ENCODE results near the gene NAGPA. TPM values are rescaled to one million over a fixed set of nuclear protein-coding genes. Genes with fewer than 3 reads are reported as not detected.

NAGPA gene
- total RNA-seq, 2 donors from 2014 or later: 12.7 to 14.0 TPM

DNA sequence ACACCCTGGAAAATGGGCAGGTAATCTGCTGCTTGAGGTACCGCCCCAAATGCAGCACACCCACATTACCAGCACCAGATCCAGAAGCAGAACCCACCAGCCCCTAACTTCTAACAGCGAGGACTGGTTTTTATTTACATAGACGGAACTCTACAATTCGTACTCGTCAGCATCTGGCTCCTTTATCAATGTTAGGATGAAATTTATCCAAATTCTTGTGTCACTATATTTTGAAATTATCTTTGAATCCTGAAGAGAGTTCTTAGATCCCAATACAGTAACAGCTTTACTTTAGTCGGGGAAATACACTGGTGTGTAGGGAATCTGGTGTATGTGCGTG lies 37.6 kb upstream of the NAGPA start:
- Mint-ChIP-seq H3K27ac (no peak overlapping the region), H3K4me3 (peak overlapping the region; percentile 86), H3K9me3 (no peaks in the 10 kb centered on the region), H3K36me3 (ENCODE audit: low read depth) (peaks cover 26% of the 10 kb centered on the region), H3K27me3 (ENCODE audit: insufficient read depth) (peaks cover 2% of the 10 kb centered on the region), H3K4me1 (no peaks in the 10 kb centered on the region)
- Histone ChIP-seq H3K4me3 (ENCODE audit: low read length) (peak overlapping the region; percentile 86), H3K27me3 (ENCODE audit: control insufficient read depth, insufficient read depth, low read length, poor library complexity, severe bottlenecking) (no peaks in the 10 kb centered on the region), H3K9me3 (ENCODE audit: control insufficient read depth, low read length) (no peaks in the 10 kb centered on the region), H3K36me3 (ENCODE audit: control insufficient read depth, insufficient read depth, low read length) (peaks cover 16% of the 10 kb centered on the region), H3K9ac (ENCODE audit: extremely low read depth, low read length, poor library complexity, severe bottlenecking) (no peak overlapping the region), H3K27ac (ENCODE audit: low read depth, low read length) (no peak overlapping the region), H3K4me1 (ENCODE audit: control insufficient read depth, insufficient read depth, low read length) (no peaks in the 10 kb centered on the region)
- DNase-seq: no peak
- 79 to 93% methylated on average over 4 to 7 of the region's 7 CpGs for WGBS, 2 experiments (ENCODE audit: insufficient coverage in 1 of 2, insufficient read length in 1 of 2)
- TF ChIP-seq, protein P1, sequence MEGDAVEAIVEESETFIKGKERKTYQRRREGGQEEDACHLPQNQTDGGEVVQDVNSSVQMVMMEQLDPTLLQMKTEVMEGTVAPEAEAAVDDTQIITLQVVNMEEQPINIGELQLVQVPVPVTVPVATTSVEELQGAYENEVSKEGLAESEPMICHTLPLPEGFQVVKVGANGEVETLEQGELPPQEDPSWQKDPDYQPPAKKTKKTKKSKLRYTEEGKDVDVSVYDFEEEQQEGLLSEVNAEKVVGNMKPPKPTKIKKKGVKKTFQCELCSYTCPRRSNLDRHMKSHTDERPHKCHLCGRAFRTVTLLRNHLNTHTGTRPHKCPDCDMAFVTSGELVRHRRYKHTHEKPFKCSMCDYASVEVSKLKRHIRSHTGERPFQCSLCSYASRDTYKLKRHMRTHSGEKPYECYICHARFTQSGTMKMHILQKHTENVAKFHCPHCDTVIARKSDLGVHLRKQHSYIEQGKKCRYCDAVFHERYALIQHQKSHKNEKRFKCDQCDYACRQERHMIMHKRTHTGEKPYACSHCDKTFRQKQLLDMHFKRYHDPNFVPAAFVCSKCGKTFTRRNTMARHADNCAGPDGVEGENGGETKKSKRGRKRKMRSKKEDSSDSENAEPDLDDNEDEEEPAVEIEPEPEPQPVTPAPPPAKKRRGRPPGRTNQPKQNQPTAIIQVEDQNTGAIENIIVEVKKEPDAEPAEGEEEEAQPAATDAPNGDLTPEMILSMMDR (conservative IDR thresholded peaks at IDR 0.05): no peak

DNA sequence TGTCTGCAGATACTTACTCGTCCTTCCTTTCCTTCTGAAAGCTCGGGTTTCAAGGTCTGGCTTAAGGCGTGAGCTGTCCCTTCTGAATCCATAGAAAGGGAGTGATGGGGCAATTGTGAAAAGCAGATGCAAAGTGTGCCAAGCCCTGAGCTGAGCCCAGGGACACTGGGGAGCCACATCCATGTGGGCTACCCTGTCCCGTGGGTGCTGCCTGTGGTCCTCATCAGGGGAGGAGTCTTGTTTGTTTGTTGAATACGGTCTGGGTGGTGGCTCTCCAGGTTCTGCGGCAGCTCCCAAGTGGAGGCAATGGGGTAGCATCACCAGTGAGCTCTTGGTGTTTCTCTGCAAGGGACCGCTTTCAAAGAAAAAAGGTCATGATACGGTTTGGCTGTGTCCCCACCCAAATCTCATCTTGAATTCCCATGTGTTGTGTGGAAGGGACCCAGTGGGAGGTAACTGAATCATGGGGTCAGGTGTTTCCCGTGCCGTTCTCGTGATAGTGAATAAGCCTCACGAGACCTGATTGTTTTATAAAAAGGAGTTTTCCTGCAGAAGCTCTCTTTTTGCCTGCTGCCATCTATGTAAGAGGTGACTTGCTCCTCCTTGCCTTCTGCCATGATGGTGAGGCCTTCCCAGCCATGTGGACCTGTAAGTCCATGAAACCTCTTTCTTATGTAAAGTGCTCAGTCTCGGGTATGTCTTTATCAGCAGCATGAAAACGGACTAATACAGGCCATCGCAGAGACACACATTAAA lies 36.9 kb upstream of the NAGPA start:
- Mint-ChIP-seq H3K36me3 (ENCODE audit: low read depth) (peaks cover 19% of the 10 kb centered on the region), H3K9me3 (no peaks in the 10 kb centered on the region), H3K4me1 (no peaks in the 10 kb centered on the region), H3K27me3 (ENCODE audit: insufficient read depth) (peaks cover 2% of the 10 kb centered on the region), H3K4me3 (peak overlapping the region; percentile 86), H3K27ac (no peak overlapping the region)
- Histone ChIP-seq H3K27me3 (ENCODE audit: control insufficient read depth, insufficient read depth, low read length, poor library complexity, severe bottlenecking) (no peaks in the 10 kb centered on the region), H3K9ac (ENCODE audit: extremely low read depth, low read length, poor library complexity, severe bottlenecking) (no peak overlapping the region), H3K36me3 (ENCODE audit: control insufficient read depth, insufficient read depth, low read length) (peaks cover 9% of the 10 kb centered on the region), H3K27ac (ENCODE audit: low read depth, low read length) (no peak overlapping the region), H3K9me3 (ENCODE audit: control insufficient read depth, low read length) (no peaks in the 10 kb centered on the region), H3K4me1 (ENCODE audit: control insufficient read depth, insufficient read depth, low read length) (no peaks in the 10 kb centered on the region), H3K4me3 (ENCODE audit: low read length) (no peak overlapping the region)
- TF ChIP-seq, protein P1 (conservative IDR thresholded peaks at IDR 0.05): no peak
- WGBS, 2 experiments (ENCODE audit: insufficient coverage in 1 of 2, insufficient read length in 1 of 2): 86 to 91% methylated on average over 12 to 15 of the region's 15 CpGs
- DNase-seq: no peak

DNA sequence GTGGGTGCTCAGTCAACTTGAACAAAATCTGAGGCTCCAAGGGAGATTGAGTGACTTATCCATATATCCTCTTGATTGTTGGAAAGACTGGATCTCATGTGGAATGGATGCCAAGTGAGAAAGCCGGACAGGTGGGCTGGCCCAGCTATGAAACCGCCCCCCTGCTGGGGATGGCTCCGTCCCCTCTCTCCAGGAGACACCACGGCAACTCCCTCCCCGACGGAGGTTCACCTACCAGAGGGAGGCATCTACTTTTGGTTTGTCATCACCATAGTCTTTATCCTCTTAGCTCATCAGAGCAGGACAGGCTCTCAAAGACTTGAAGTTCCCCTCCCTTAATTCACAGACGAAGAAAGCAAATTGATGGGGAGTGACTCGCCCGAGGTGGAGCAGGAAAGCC lies 36.1 kb upstream of the NAGPA start:
- no peak overlapping the region for H3K4me3 ChIP-seq (ENCODE audit: low read length)
- DNase-seq: no peak
- TF ChIP-seq, protein P1 (conservative IDR thresholded peaks at IDR 0.05): no peak
- peaks cover 11% of the 10 kb centered on the region for H3K36me3 Mint-ChIP-seq (ENCODE audit: low read depth)
- H3K4me1 Mint-ChIP-seq: no peaks in the 10 kb centered on the region
- H3K4me1 ChIP-seq (ENCODE audit: control insufficient read depth, insufficient read depth, low read length): no peaks in the 10 kb centered on the region
- peaks cover 2% of the 10 kb centered on the region for H3K27me3 Mint-ChIP-seq (ENCODE audit: insufficient read depth)
- no peaks in the 10 kb centered on the region for H3K27me3 ChIP-seq (ENCODE audit: control insufficient read depth, insufficient read depth, low read length, poor library complexity, severe bottlenecking)
- no peak overlapping the region for H3K9ac ChIP-seq (ENCODE audit: extremely low read depth, low read length, poor library complexity, severe bottlenecking)
- WGBS, 2 experiments (ENCODE audit: insufficient coverage in 1 of 2, insufficient read length in 1 of 2): 93 to 95% methylated on average over 5 to 9 of the region's 9 CpGs
- H3K9me3 ChIP-seq (ENCODE audit: control insufficient read depth, low read length): no peaks in the 10 kb centered on the region
- H3K27ac Mint-ChIP-seq: no peak overlapping the region
- no peak overlapping the region for H3K27ac ChIP-seq (ENCODE audit: low read depth, low read length)
- H3K36me3 ChIP-seq (ENCODE audit: control insufficient read depth, insufficient read depth, low read length): peaks cover 3% of the 10 kb centered on the region
- H3K4me3 Mint-ChIP-seq: no peak overlapping the region
- no peaks in the 10 kb centered on the region for H3K9me3 Mint-ChIP-seq

Data from endodermal cell (in vitro differentiated cells).